ENCODE results near the gene ANP32E.

- TF ChIP-seq CTCF (conservative IDR thresholded peaks at IDR 0.05; ENCODE audit: low read depth, low read length): no peak
- no peak for TF ChIP-seq RAD21 (IDR thresholded peaks at IDR 0.05; ENCODE audit: low read length)
- TF ChIP-seq, protein P1, sequence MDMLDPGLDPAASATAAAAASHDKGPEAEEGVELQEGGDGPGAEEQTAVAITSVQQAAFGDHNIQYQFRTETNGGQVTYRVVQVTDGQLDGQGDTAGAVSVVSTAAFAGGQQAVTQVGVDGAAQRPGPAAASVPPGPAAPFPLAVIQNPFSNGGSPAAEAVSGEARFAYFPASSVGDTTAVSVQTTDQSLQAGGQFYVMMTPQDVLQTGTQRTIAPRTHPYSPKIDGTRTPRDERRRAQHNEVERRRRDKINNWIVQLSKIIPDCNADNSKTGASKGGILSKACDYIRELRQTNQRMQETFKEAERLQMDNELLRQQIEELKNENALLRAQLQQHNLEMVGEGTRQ (IDR thresholded peaks at IDR 0.05; ENCODE audit: low read depth, low read length): no peak
- TF ChIP-seq RFX5 (IDR thresholded peaks at IDR 0.05; ENCODE audit: low read depth, low read length): no peak
- TF ChIP-seq POLR2A (IDR thresholded peaks at IDR 0.05; ENCODE audit: low read depth, low read length): no peak
- TF ChIP-seq CHD1 (IDR thresholded peaks at IDR 0.05; ENCODE audit: low read depth, low read length): no peak
- TF ChIP-seq MAZ (IDR thresholded peaks at IDR 0.05; ENCODE audit: borderline replicate concordance, low read depth, low read length): no peak
- no peak for TF ChIP-seq MAFK (IDR thresholded peaks at IDR 0.05; ENCODE audit: low read depth, low read length)
- TF ChIP-seq, protein P2, sequence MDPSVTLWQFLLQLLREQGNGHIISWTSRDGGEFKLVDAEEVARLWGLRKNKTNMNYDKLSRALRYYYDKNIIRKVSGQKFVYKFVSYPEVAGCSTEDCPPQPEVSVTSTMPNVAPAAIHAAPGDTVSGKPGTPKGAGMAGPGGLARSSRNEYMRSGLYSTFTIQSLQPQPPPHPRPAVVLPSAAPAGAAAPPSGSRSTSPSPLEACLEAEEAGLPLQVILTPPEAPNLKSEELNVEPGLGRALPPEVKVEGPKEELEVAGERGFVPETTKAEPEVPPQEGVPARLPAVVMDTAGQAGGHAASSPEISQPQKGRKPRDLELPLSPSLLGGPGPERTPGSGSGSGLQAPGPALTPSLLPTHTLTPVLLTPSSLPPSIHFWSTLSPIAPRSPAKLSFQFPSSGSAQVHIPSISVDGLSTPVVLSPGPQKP (IDR thresholded peaks at IDR 0.05; ENCODE audit: borderline replicate concordance, low read depth, low read length): no peak
- no peak for TF ChIP-seq CEBPB (IDR thresholded peaks at IDR 0.05; ENCODE audit: low read depth, low read length)
- TF ChIP-seq MXI1 (IDR thresholded peaks at IDR 0.05; ENCODE audit: borderline replicate concordance, low read depth, low read length): no peak
- no peak for TF ChIP-seq SMC3 (IDR thresholded peaks at IDR 0.05; ENCODE audit: low read depth, low read length)
- TF ChIP-seq FOS (IDR thresholded peaks at IDR 0.05; ENCODE audit: low read depth, low read length): no peak
These were observed 33.5 kb upstream of the ANP32E start for GRCh38 chr1:150269451-150269850.

Measured in IMR-90 (cell line).